ENCODE measurements around the gene IFNL4.

Gene IFNL4

GRCh38 chr19:39264306-39265290, 15.9 kb upstream of the IFNL4 start:
- no peak overlapping the region for H3K4me3 ChIP-seq (ENCODE audit: low read depth, low read length)
- TF ChIP-seq, protein P1, sequence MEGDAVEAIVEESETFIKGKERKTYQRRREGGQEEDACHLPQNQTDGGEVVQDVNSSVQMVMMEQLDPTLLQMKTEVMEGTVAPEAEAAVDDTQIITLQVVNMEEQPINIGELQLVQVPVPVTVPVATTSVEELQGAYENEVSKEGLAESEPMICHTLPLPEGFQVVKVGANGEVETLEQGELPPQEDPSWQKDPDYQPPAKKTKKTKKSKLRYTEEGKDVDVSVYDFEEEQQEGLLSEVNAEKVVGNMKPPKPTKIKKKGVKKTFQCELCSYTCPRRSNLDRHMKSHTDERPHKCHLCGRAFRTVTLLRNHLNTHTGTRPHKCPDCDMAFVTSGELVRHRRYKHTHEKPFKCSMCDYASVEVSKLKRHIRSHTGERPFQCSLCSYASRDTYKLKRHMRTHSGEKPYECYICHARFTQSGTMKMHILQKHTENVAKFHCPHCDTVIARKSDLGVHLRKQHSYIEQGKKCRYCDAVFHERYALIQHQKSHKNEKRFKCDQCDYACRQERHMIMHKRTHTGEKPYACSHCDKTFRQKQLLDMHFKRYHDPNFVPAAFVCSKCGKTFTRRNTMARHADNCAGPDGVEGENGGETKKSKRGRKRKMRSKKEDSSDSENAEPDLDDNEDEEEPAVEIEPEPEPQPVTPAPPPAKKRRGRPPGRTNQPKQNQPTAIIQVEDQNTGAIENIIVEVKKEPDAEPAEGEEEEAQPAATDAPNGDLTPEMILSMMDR (IDR thresholded peaks at IDR 0.05; ENCODE audit: low read depth, low read length) = no peak

GRCh38 chr19:39263912-39264305, 15.3 kb upstream of the IFNL4 start:
- no peak overlapping the region for H3K4me3 ChIP-seq (ENCODE audit: low read depth, low read length)
- TF ChIP-seq, protein P1 (IDR thresholded peaks at IDR 0.05; ENCODE audit: low read depth, low read length) = no peak

GRCh38 chr19:39262496-39262895, 13.8 kb upstream of the IFNL4 start:
- TF ChIP-seq, protein P1 (IDR thresholded peaks at IDR 0.05; ENCODE audit: low read depth, low read length) = no peak
- H3K4me3 ChIP-seq (ENCODE audit: low read depth, low read length) = no peak overlapping the region

- H3K4me3 ChIP-seq (ENCODE audit: low read depth, low read length) = no peak overlapping the region
- TF ChIP-seq, protein P1 (IDR thresholded peaks at IDR 0.05; ENCODE audit: low read depth, low read length) = no peak
These were observed 13.0 kb upstream of the IFNL4 start for GRCh38 chr19:39261704-39262103.

DNA sequence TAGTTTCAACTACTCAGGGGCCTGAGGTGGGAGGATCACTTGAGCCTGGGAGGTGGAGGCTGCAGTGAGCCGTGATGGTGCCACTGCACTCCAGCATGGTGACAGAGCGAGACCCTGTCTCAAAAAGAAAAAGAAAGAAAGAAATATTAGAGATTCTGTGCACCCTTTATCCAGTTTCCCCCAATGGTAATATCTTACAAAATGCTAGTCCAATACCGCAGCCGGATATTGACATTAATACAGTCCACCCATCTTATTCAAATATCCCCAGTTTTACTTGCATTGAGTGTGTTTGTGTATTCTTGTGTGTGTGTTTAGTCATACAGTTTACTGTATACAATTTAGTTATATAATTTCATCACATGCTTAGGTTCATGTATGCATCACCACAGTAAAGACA, 8.6 kb upstream of the IFNL4 start:
- TF ChIP-seq, protein P1 (IDR thresholded peaks at IDR 0.05; ENCODE audit: low read depth, low read length) = no peak

DNA sequence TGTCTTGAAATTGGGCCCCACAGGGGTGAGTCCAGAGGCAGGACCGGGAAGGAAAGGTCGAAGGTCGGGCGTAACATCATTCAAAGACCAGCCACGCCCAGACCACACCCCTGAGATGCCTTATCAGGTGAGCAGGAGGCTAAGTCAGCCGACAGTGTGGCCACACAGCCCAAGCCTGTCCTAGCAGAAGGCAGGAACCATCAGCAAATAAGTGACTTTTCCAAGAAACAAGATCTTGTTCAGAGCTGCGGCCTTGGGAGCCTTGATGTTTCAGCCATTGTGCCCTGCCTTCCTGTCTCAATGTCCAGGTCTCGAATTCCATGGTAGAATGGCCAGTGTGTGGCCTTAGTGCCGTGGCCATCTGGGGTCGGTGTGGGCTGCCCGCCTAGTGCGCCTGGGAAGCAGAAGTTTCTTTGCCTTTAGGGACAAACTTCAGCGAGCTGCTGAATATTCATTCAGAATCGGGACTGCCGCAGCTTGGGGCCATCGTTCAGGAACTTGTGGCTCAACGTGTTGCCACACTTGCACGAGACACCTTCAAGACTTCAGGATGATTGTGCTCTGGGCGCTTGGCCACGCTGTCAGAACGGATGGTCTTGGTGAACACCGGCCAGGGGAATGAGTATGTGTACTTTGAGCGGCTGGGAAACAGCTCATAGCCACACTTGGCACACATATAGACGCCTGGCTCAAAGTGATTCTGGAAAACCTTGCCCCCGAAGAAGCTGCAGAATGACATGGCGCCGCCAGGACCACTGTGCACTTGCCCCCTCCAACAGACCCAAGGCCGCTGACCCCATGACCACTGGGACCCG, 6.1 kb upstream of the IFNL4 start:
- TF ChIP-seq, protein P1 (IDR thresholded peaks at IDR 0.05; ENCODE audit: low read depth, low read length) = no peak
- H3K4me3 ChIP-seq (ENCODE audit: low read depth, low read length) = no peak overlapping the region

More for the DNA sequence above, 8.6 kb upstream of the IFNL4 start:
- H3K4me3 ChIP-seq (ENCODE audit: low read depth, low read length) = no peak overlapping the region

All from WI38 (cell line).